ENCODE results near the gene SLC38A11. TPM values are rescaled to one million over a fixed set of nuclear protein-coding genes. Genes with fewer than 3 reads are reported as not detected.

The SLC38A11 gene
- total and polyA plus RNA-seq, 2 donors (not counting 1 experiment from before 2014, with no cell fraction given) = 5.4 to 46.8 TPM

GRCh38 chr2:164913640-164914350 is 41.5 kb downstream of the SLC38A11 start:
- POLR2A ChIA-PET = interaction anchor here (0.9 kb wide), 1 partner anchor 72 kb away, joined by 4 read pairs; the partner anchor contains the start of gene COBLL1
- TF ChIP-seq EZH2 (IDR thresholded peaks at IDR 0.05; ENCODE audit: borderline replicate concordance, insufficient read depth, low read depth, low read length, poor library complexity, severe bottlenecking) = no peak
- TF ChIP-seq, protein P1, sequence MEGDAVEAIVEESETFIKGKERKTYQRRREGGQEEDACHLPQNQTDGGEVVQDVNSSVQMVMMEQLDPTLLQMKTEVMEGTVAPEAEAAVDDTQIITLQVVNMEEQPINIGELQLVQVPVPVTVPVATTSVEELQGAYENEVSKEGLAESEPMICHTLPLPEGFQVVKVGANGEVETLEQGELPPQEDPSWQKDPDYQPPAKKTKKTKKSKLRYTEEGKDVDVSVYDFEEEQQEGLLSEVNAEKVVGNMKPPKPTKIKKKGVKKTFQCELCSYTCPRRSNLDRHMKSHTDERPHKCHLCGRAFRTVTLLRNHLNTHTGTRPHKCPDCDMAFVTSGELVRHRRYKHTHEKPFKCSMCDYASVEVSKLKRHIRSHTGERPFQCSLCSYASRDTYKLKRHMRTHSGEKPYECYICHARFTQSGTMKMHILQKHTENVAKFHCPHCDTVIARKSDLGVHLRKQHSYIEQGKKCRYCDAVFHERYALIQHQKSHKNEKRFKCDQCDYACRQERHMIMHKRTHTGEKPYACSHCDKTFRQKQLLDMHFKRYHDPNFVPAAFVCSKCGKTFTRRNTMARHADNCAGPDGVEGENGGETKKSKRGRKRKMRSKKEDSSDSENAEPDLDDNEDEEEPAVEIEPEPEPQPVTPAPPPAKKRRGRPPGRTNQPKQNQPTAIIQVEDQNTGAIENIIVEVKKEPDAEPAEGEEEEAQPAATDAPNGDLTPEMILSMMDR (IDR thresholded peaks at IDR 0.05) = peak; percentile 70
- Histone ChIP-seq H3K79me2 (ENCODE audit: control insufficient read depth, insufficient read depth, low read length) (no peaks in the 10 kb centered on the region), H3K9me3 (ENCODE audit: control extremely low read depth in 1 of 3, control insufficient read depth in 2 of 3, insufficient read depth in 1 of 3, low read length in 2 of 3) (no peaks in the 10 kb centered on the region), H3K36me3 (replicated peaks in 1 of 2; ENCODE audit: control extremely low read depth in 1 of 2, control insufficient read depth in 1 of 2, extremely low read depth in 1 of 2, insufficient read depth in 2 of 2, low read length in 1 of 2) (no peaks in the 10 kb centered on the region), H2AFZ (ENCODE audit: insufficient read depth, low read depth, low read length, poor library complexity, severe bottlenecking) (peak overlapping the region; percentile 43), H3K4me1 (ENCODE audit: control insufficient read depth in 2 of 2, insufficient read depth in 2 of 2, low read length in 2 of 2) (peaks cover 23 to 29% of the 10 kb centered on the region in 2 donors), H3K4me2 (replicated peaks; ENCODE audit: low read depth, low read length, poor library complexity, severe bottlenecking) (peak overlapping the region; percentile 36), H3K27ac (ENCODE audit: low read length in 2 of 2) (peak overlapping the region; percentile 1 to 61), H3K4me3 (ENCODE audit: control extremely low read depth in 1 of 5, extremely low read depth in 1 of 5, insufficient read depth in 1 of 5, low read depth in 2 of 5, low read length in 4 of 5) (no peak overlapping the region), H3K9ac (ENCODE audit: low read length) (no peak overlapping the region), H4K20me1 (ENCODE audit: control insufficient read depth, insufficient read depth, low read length, poor library complexity, severe bottlenecking) (no peaks in the 10 kb centered on the region), H3K27me3 (replicated peaks in 1 of 4; ENCODE audit: control extremely low read depth in 1 of 4, control insufficient read depth in 3 of 4, insufficient read depth in 4 of 4, low read length in 3 of 4) (no peaks in the 10 kb centered on the region)
- CTCF ChIA-PET = interaction anchor here (0.6 to 4.2 kb wide), 47 partner anchors 8 to 354 kb away, joined by 3 to 102 read pairs (median 4); partner anchors contain the start of genes COBLL1 and SLC38A11
- intact Hi-C loops (cut with micrococcal nuclease) = loop anchor here (1.0 to 10.0 kb wide), 4 partner anchors 72 to 349 kb away; partner anchors contain the start of genes COBLL1 and SCN3A
- peaks cover 36% of the 10 kb centered on the region for H3K4me1 Mint-ChIP-seq
- H3K27me3 Mint-ChIP-seq = no peaks in the 10 kb centered on the region
- H3K9me3 Mint-ChIP-seq (ENCODE audit: insufficient read depth) = no peaks in the 10 kb centered on the region
- H3K4me3 Mint-ChIP-seq = no peak overlapping the region
- peak overlapping the region; percentile 79 for H3K27ac Mint-ChIP-seq
- peak; percentile 58 for DNase-seq
- ATAC-seq (ENCODE audit: low read depth) = peak; percentile 67

DNA sequence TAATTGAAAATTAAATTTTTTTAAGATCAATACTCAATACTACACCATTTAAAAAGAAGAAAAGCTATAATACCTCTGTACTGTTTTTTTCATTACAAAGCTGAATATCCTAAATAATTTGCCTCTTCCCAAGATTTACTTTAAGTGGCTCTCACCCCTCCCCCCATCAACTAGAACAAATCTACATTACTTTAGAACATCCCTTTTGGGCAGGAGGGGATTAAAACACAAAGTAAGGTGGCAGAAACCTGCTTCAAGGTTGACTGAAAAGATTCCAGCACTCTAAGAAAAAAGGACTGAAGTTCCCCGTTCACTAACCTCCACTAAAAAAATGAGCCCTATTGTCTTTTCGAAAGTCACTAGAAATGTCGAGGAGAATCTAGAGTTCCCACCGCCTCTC is 42.3 kb downstream of the SLC38A11 start:
- Histone ChIP-seq H3K4me2 (replicated peaks; ENCODE audit: low read depth, low read length, poor library complexity, severe bottlenecking) (no peak overlapping the region), H3K79me2 (ENCODE audit: control insufficient read depth, insufficient read depth, low read length) (no peaks in the 10 kb centered on the region), H3K27me3 (replicated peaks in 1 of 4; ENCODE audit: control extremely low read depth in 1 of 4, control insufficient read depth in 3 of 4, insufficient read depth in 4 of 4, low read length in 3 of 4) (no peaks in the 10 kb centered on the region), H3K36me3 (replicated peaks in 1 of 2; ENCODE audit: control extremely low read depth in 1 of 2, control insufficient read depth in 1 of 2, extremely low read depth in 1 of 2, insufficient read depth in 2 of 2, low read length in 1 of 2) (no peaks in the 10 kb centered on the region), H3K27ac (ENCODE audit: low read length in 2 of 2) (peak overlapping the region in 1 of 2 donors; percentile 61), H3K9ac (ENCODE audit: low read length) (no peak overlapping the region), H3K9me3 (ENCODE audit: control extremely low read depth in 1 of 3, control insufficient read depth in 2 of 3, insufficient read depth in 1 of 3, low read length in 2 of 3) (no peaks in the 10 kb centered on the region), H3K4me1 (ENCODE audit: control insufficient read depth in 2 of 2, insufficient read depth in 2 of 2, low read length in 2 of 2) (peaks cover 23 to 29% of the 10 kb centered on the region in 2 donors), H3K4me3 (ENCODE audit: control extremely low read depth in 1 of 5, extremely low read depth in 1 of 5, insufficient read depth in 1 of 5, low read depth in 2 of 5, low read length in 4 of 5) (no peak overlapping the region), H4K20me1 (ENCODE audit: control insufficient read depth, insufficient read depth, low read length, poor library complexity, severe bottlenecking) (no peaks in the 10 kb centered on the region), H2AFZ (ENCODE audit: insufficient read depth, low read depth, low read length, poor library complexity, severe bottlenecking) (no peak overlapping the region)
- H3K4me3 Mint-ChIP-seq = no peak overlapping the region
- CTCF ChIA-PET = interaction anchor here (0.6 to 4.2 kb wide), 43 partner anchors 9 to 353 kb away, joined by 3 to 102 read pairs (median 4); partner anchors contain the start of genes COBLL1 and SLC38A11
- TF ChIP-seq EZH2 (IDR thresholded peaks at IDR 0.05; ENCODE audit: borderline replicate concordance, insufficient read depth, low read depth, low read length, poor library complexity, severe bottlenecking) = no peak
- TF ChIP-seq, protein P1 (IDR thresholded peaks at IDR 0.05) = no peak
- ATAC-seq (ENCODE audit: low read depth) (no peak), DNase-seq (no peak)
- H3K9me3 Mint-ChIP-seq (ENCODE audit: insufficient read depth) = no peaks in the 10 kb centered on the region
- no peak overlapping the region for H3K27ac Mint-ChIP-seq
- POLR2A ChIA-PET = interaction anchor here (0.9 kb wide), 1 partner anchor 71 kb away, joined by 4 read pairs; the partner anchor contains the start of gene COBLL1
- WGBS (ENCODE audit: insufficient coverage) = no CpG with 5 or more reads among the region's 4 CpGs
- H3K4me1 Mint-ChIP-seq = peaks cover 36% of the 10 kb centered on the region
- H3K27me3 Mint-ChIP-seq = no peaks in the 10 kb centered on the region
- intact Hi-C loops (cut with micrococcal nuclease) = loop anchor here (1.0 to 10.0 kb wide), 4 partner anchors 72 to 348 kb away; partner anchors contain the start of genes COBLL1 and SCN3A

Data from B cell (primary cell).